Stomach smooth muscle (tissue), 2 donors: ENCODE measurements around the gene SNAI1.

Source experiments
- H3K27ac ChIP-seq: one replicate; pipeline ENCODE4 v1.7.0; 2013; ENCODE audit warnings: mild to moderate bottlenecking, low read length, inconsistent platforms
- H3K27me3 ChIP-seq, 2 donors: one replicate each; pipeline ENCODE4 v1.7.0; 2013; ENCODE audit warnings: low read length in 2 of 2; ENCODE audit not compliant: insufficient read depth in 2 of 2, control insufficient read depth in 1 of 2
- H3K36me3 ChIP-seq, 2 donors: one replicate each; pipeline ENCODE4 v1.7.0; 2013; ENCODE audit warnings: low read length in 2 of 2; ENCODE audit not compliant: control insufficient read depth in 2 of 2, insufficient read depth in 2 of 2
- H3K4me1 ChIP-seq: one replicate; pipeline ENCODE4 v1.7.0; 2013; ENCODE audit warnings: low read length; ENCODE audit not compliant: control insufficient read depth, insufficient read depth
- H3K4me3 ChIP-seq, 2 donors: one replicate each; pipeline ENCODE4 v1.7.0; 2013; ENCODE audit warnings: low read length in 2 of 2
- H3K9ac ChIP-seq, 2 donors: one replicate each; pipeline ENCODE4 v1.7.0; 2013; ENCODE audit warnings: low read length in 2 of 2, mild to moderate bottlenecking in 1 of 2
- H3K9me3 ChIP-seq, 2 donors: one replicate each; pipeline ENCODE4 v1.7.0; 2013; ENCODE audit warnings: low read length in 2 of 2; ENCODE audit not compliant: control insufficient read depth in 2 of 2
- donor health status: healthy.
- donor health status: Pancreatic carcinoma.

SNAI1 gene

DNA sequence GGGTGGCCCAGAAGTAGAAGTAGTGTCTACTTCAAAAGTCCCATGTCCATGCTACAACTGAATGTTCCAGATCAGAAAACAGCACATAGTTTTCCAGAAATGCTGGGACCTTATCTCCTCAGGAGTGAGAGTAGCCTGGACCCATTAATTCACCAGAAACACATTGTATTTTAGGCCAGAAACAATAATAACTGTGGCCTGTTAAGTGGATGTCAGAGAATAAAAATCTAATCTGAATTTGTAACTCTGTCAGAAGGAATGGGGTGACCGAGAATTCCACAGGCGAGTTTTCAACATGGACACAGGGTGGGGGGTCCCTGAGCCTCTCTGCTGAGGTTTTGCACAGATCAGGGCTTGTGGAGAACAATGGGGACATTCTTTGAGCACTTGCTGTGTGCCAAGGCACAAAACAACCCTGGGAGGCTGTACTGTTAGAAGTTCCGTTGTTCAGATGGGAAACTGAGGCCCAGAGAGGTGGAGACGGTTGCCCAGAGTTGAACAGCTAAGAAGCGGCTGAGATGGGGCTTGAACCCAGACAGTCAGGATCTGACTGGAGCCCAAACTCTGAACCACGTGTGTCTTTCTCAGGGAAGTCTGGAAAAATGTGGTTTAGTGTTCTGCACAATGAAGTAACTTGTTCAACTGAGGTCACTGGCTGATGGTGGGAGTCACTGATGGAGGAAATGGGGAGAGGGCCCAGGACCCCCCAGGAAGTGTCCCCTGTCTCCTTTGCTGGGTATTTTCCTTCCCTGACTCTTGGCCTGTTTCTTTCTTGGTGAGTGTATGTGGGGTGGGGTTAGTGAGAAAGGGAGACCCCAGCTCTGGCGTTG lies 44.2 kb downstream of the SNAI1 start:
- Histone ChIP-seq H3K27ac (no peak overlapping the region), H3K9ac (no peak overlapping the region)

GRCh38 chr20:50027611-50028105 lies 44.9 kb downstream of the SNAI1 start:
- H3K9me3 ChIP-seq = no peaks in the 10 kb centered on the region
- H3K4me1 ChIP-seq = peaks cover 25% of the 10 kb centered on the region
- H3K27me3 ChIP-seq = no peaks in the 10 kb centered on the region
- H3K4me3 ChIP-seq = no peak overlapping the region
- H3K27ac ChIP-seq = no peak overlapping the region
- no peak overlapping the region for H3K9ac ChIP-seq
- H3K36me3 ChIP-seq = no peaks in the 10 kb centered on the region

More for the DNA sequence above, 44.2 kb downstream of the SNAI1 start:
- no peak overlapping the region for H3K4me3 ChIP-seq
- H3K27me3 ChIP-seq = no peaks in the 10 kb centered on the region
- H3K9me3 ChIP-seq = no peaks in the 10 kb centered on the region
- H3K36me3 ChIP-seq = no peaks in the 10 kb centered on the region
- peaks cover 25% of the 10 kb centered on the region for H3K4me1 ChIP-seq

DNA sequence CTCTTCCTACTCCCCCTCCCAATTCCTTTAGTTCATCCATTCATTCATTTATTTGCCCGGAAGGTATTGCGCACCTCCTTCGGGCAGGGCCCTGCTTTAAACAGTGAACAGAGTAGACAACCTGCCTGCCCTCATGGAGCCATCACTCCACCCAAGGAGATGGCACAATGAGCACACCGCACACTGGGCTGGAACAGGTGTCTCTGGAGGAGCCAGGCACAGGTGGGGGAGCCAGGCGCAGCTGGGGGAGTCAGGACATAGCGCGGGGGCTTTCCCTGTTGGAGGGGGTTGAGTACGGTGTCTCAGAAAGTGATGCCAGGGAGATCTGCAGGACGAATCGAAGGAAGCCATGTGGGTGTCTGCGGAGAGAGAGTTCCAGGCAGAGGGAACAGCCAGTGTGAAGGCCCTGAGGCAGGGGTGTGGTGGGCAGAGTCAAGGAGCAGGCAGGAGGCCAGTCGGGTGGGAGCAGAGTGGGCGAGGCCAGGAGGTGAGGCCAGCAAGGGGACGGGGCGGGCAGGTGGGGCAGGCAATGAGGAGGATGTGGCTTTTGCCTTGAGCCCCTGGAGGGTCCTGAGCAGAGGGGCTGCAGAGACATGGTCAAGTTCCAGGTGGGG lies 46.4 kb downstream of the SNAI1 start:
- H3K9me3 ChIP-seq = no peaks in the 10 kb centered on the region
- no peak overlapping the region for H3K27ac ChIP-seq
- no peak overlapping the region for H3K9ac ChIP-seq
- no peaks in the 10 kb centered on the region for H3K27me3 ChIP-seq
- no peaks in the 10 kb centered on the region for H3K36me3 ChIP-seq
- peaks cover 28% of the 10 kb centered on the region for H3K4me1 ChIP-seq
- no peak overlapping the region for H3K4me3 ChIP-seq

DNA sequence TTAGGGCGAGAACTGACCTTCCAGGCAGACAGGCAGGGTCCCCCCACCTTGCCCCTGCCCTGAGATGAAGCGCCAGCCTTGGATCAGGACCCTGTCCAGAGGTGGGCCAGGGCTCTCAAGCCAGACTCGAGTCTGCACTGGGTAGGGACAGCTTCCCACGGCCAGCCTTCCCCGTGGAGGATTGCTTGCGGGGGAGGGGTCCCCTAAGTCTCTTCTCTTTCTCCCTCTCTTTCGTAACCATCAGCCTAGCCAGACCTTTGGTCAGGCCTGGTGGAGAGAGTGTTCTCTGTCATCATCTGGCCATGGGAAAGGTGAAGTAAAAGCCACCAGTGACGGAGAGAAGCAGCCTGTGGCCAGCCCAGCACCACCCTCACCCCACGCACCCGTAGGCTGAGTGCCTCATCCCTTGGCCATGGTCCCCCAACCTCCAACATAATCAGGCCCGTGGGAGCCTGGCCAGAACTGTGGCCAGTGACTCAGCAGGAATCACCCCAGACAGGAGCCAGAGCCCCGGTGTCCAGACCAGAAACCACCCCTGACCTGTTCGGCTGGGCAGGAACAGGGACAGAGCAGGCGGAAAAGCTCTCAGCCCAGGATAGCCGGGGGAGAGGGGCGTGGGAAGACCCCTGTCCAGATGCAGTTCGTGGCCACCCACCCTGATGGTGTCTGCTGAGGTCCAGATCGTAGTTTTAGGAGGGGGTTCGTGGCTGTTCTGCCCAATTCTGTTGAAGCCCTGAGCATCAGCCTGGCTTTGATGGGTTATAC lies 47.1 kb downstream of the SNAI1 start:
- H3K9ac ChIP-seq = no peak overlapping the region
- no peak overlapping the region for H3K27ac ChIP-seq
- H3K4me1 ChIP-seq = peaks cover 33% of the 10 kb centered on the region
- peak overlapping the region in 1 of 2 donors; percentile 15 for H3K4me3 ChIP-seq
- no peaks in the 10 kb centered on the region for H3K9me3 ChIP-seq
- no peaks in the 10 kb centered on the region for H3K27me3 ChIP-seq
- H3K36me3 ChIP-seq = no peaks in the 10 kb centered on the region

GRCh38 chr20:50032955-50033666 lies 50.3 kb downstream of the SNAI1 start:
- H3K4me3 ChIP-seq = no peak overlapping the region
- H3K9me3 ChIP-seq = no peaks in the 10 kb centered on the region
- H3K4me1 ChIP-seq = peaks cover 23% of the 10 kb centered on the region
- no peak overlapping the region for H3K9ac ChIP-seq
- H3K36me3 ChIP-seq = no peaks in the 10 kb centered on the region
- no peak overlapping the region for H3K27ac ChIP-seq
- H3K27me3 ChIP-seq = no peaks in the 10 kb centered on the region

DNA sequence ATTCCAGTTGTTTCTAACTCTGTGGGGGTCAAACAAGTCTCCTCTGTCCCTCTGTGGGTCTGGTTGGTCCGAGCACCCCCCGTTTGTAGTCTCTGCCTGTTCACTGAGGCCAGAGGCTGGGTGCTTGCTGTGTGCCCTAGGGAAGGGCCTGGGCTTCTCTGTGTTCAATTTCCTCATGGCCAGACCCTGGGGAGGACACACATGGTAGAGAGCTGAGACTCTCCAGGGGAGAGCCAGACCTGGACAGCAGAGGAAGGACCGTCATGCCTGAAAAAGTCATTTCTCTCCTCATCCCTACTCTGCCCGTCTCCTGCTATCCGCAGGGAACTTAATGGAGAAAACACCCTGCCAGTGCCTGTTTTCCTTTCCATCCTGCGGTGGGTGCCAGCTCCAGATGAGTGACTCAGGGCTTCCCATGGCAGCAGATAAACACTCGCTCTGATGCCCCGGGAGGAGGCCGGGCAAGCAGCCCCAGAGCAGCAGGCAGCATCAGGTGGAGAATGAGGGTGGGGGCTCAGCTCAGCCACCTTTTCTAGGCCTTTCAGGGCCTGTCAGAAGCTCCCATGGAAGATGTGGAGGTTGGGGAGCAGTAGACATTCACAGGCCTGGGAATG lies 51.9 kb downstream of the SNAI1 start:
- Histone ChIP-seq H3K4me3 (peak overlapping the region in 1 of 2 donors; percentile 8), H3K27me3 (no peaks in the 10 kb centered on the region), H3K9ac (peak overlapping the region in 1 of 2 donors; percentile 45), H3K27ac (peak overlapping the region; percentile 31), H3K4me1 (peaks cover 17% of the 10 kb centered on the region), H3K9me3 (no peaks in the 10 kb centered on the region), H3K36me3 (no peaks in the 10 kb centered on the region)

DNA sequence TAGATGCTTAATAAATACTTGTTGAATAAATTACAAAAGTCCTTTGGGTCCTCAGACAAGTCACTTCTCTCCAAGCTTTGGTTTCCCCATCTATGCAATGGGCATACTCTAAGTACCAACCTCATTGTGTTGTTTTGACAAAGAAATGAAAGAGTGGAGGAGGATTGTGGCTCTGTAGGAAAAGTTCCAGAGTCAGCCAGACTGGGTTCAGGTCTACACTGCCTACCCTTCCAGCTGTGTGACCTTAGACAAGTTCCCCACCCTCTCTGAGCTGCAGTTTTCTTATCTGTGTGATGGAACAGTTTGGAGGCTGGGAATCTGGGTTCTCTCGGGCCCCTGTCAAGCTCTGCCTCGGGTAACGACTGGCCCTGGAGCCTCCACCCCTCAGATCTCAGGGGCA lies 53.9 kb downstream of the SNAI1 start:
- Histone ChIP-seq H3K4me3 (no peak overlapping the region), H3K36me3 (no peaks in the 10 kb centered on the region), H3K27ac (no peak overlapping the region), H3K9me3 (no peaks in the 10 kb centered on the region), H3K4me1 (peaks cover 8% of the 10 kb centered on the region), H3K27me3 (no peaks in the 10 kb centered on the region), H3K9ac (no peak overlapping the region)

- Histone ChIP-seq H3K4me1 (peaks cover 8% of the 10 kb centered on the region), H3K9me3 (no peaks in the 10 kb centered on the region), H3K27ac (no peak overlapping the region), H3K27me3 (no peaks in the 10 kb centered on the region), H3K36me3 (no peaks in the 10 kb centered on the region), H3K4me3 (no peak overlapping the region), H3K9ac (no peak overlapping the region)
Measured at GRCh38 chr20:50037123-50037522, 54.3 kb downstream of the SNAI1 start.

- peaks cover 8% of the 10 kb centered on the region for H3K4me1 ChIP-seq
- H3K4me3 ChIP-seq = no peak overlapping the region
- H3K27me3 ChIP-seq = no peaks in the 10 kb centered on the region
- no peaks in the 10 kb centered on the region for H3K9me3 ChIP-seq
- H3K9ac ChIP-seq = no peak overlapping the region
- H3K27ac ChIP-seq = no peak overlapping the region
- H3K36me3 ChIP-seq = no peaks in the 10 kb centered on the region
Measured at GRCh38 chr20:50037575-50037974, 54.8 kb downstream of the SNAI1 start.

DNA sequence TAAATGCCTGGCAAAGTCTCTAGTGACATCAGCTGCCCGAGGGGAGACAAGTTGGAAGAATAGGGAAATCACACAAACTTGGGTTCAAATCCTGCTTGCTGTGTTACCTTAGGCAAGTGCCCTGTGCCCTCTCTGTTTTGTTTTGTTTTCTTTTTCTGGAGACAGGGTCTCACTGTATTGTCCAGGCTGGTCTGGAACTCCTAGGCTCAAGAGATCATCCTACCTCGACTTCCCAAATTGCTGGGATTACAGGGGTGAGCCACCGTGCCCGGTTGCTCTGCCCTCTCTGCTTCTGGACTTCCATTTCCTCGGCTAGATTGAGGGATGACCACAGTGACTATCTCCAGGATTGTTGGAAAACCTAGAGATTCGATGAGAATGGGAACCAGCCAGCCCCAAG lies 55.4 kb downstream of the SNAI1 start:
- Histone ChIP-seq H3K36me3 (no peaks in the 10 kb centered on the region), H3K27ac (no peak overlapping the region), H3K4me3 (no peak overlapping the region), H3K27me3 (no peaks in the 10 kb centered on the region), H3K9me3 (no peaks in the 10 kb centered on the region), H3K4me1 (peaks cover 8% of the 10 kb centered on the region), H3K9ac (no peak overlapping the region)
